ENCODE data around the gene MYO3A. TPM values are rescaled to one million over a fixed set of nuclear protein-coding genes. Genes with fewer than 3 reads are reported as not detected.

The MYO3A gene
- total RNA-seq, 2 donors from 2014 or later: not detected

GRCh38 chr10:26112532-26112931 is 178.5 kb downstream of the MYO3A start:
- Histone ChIP-seq H3K9me3 (no peaks in the 10 kb centered on the region), H3K36me3 (no peaks in the 10 kb centered on the region)
- no peak for TF ChIP-seq CTCF (IDR thresholded peaks at IDR 0.05)

GRCh38 chr10:26138613-26139012 is 204.6 kb downstream of the MYO3A start:
- peaks cover 0 to 18% of the 10 kb centered on the region in 2 donors for H3K9me3 ChIP-seq
- H3K27me3 ChIP-seq: no peaks in the 10 kb centered on the region
- no peak for TF ChIP-seq CTCF (IDR thresholded peaks at IDR 0.05)
- H3K27ac ChIP-seq: no peak overlapping the region
- DNase-seq (ENCODE audit: low spot score): no peak
- H3K36me3 ChIP-seq: no peaks in the 10 kb centered on the region
- H3K4me1 ChIP-seq: no peaks in the 10 kb centered on the region
- no peak overlapping the region for H3K4me3 ChIP-seq

More at GRCh38 chr10:26112532-26112931, 178.5 kb downstream of the MYO3A start:
- Histone ChIP-seq H3K4me1 (no peaks in the 10 kb centered on the region), H3K4me3 (no peak overlapping the region), H3K27me3 (no peaks in the 10 kb centered on the region), H3K27ac (no peak overlapping the region)
- no peak for DNase-seq (ENCODE audit: low spot score)

GRCh38 chr10:26156019-26156418 is 222.0 kb downstream of the MYO3A start:
- Histone ChIP-seq H3K27me3 (no peaks in the 10 kb centered on the region), H3K9me3 (no peaks in the 10 kb centered on the region), H3K36me3 (no peaks in the 10 kb centered on the region), H3K4me3 (no peak overlapping the region), H3K4me1 (no peaks in the 10 kb centered on the region), H3K27ac (no peak overlapping the region)
- no peak for TF ChIP-seq CTCF (IDR thresholded peaks at IDR 0.05)
- DNase-seq (ENCODE audit: low spot score): no peak

- no peak for DNase-seq (ENCODE audit: low spot score)
- Histone ChIP-seq H3K27me3 (no peaks in the 10 kb centered on the region), H3K9me3 (no peaks in the 10 kb centered on the region), H3K36me3 (no peaks in the 10 kb centered on the region), H3K4me3 (no peak overlapping the region), H3K27ac (no peak overlapping the region), H3K4me1 (no peaks in the 10 kb centered on the region)
- TF ChIP-seq CTCF (IDR thresholded peaks at IDR 0.05): no peak
Observed at GRCh38 chr10:26157734-26158133, 223.7 kb downstream of the MYO3A start.

GRCh38 chr10:26169466-26169865 is 235.4 kb downstream of the MYO3A start:
- Histone ChIP-seq H3K4me3 (no peak overlapping the region), H3K9me3 (no peaks in the 10 kb centered on the region), H3K4me1 (no peaks in the 10 kb centered on the region), H3K27me3 (no peaks in the 10 kb centered on the region), H3K27ac (no peak overlapping the region), H3K36me3 (no peaks in the 10 kb centered on the region)
- no peak for DNase-seq (ENCODE audit: low spot score)
- TF ChIP-seq CTCF (IDR thresholded peaks at IDR 0.05): no peak

- Histone ChIP-seq H3K4me3 (no peak overlapping the region), H3K27me3 (no peaks in the 10 kb centered on the region), H3K4me1 (no peaks in the 10 kb centered on the region), H3K27ac (no peak overlapping the region), H3K9me3 (no peaks in the 10 kb centered on the region), H3K36me3 (no peaks in the 10 kb centered on the region)
- no peak for DNase-seq (ENCODE audit: low spot score)
- TF ChIP-seq CTCF (IDR thresholded peaks at IDR 0.05): no peak
Observed at GRCh38 chr10:26172131-26172530, 238.1 kb downstream of the MYO3A start.
